NOMO-1 treated with DMSO at 0.1 percent for 48 hours (cell line): ENCODE data around the gene PSMB7.
A peak's percentile ranks its signal among the peaks of the same experiment; 100 is the strongest.

Experiments
- DNase-seq: peaks from one replicate; lab custom pipeline; 2025; ENCODE audit not compliant: unreplicated experiment; lab: John Stamatoyannopoulos, UW

The PSMB7 gene

GRCh38 chr9:124415102-124415851, at the start of gene PSMB7:
Gene PSMB7 (minus strand): TSS chr9:124415442. CDS start chr9:124415425, 17 bp downstream.
- DNase-seq = peak; percentile 97

- no peak for DNase-seq
Measured at GRCh38 chr9:124462739-124463138, 47.5 kb upstream of the PSMB7 start.

- no peak for DNase-seq
Measured at GRCh38 chr9:124458441-124458840, 43.2 kb upstream of the PSMB7 start.

- no peak for DNase-seq
Measured at GRCh38 chr9:124457887-124458431, 42.7 kb upstream of the PSMB7 start.

GRCh38 chr9:124457079-124457886, 42.0 kb upstream of the PSMB7 start:
- no peak for DNase-seq

- no peak for DNase-seq
Measured at GRCh38 chr9:124456341-124457078, 41.3 kb upstream of the PSMB7 start.

GRCh38 chr9:124455820-124456219, 40.6 kb upstream of the PSMB7 start:
- no peak for DNase-seq

GRCh38 chr9:124454791-124455443, 39.7 kb upstream of the PSMB7 start:
- no peak for DNase-seq

- DNase-seq = no peak
Measured at GRCh38 chr9:124454296-124454695, 39.1 kb upstream of the PSMB7 start.

- peak; percentile 9 for DNase-seq
Measured at GRCh38 chr9:124453586-124454191, 38.4 kb upstream of the PSMB7 start.

- no peak for DNase-seq
Measured at GRCh38 chr9:124452841-124453585, 37.8 kb upstream of the PSMB7 start.

GRCh38 chr9:124452326-124452725, 37.1 kb upstream of the PSMB7 start:
- no peak for DNase-seq

- no peak for DNase-seq
Measured at GRCh38 chr9:124450931-124451661, 35.9 kb upstream of the PSMB7 start.

GRCh38 chr9:124450241-124450924, 35.1 kb upstream of the PSMB7 start, which contains the start of gene ADGRD2:
Gene ADGRD2 (plus strand): TSS chr9:124450451. CDS start chr9:124451667, 1,216 bp downstream.
- no peak for DNase-seq

- no peak for DNase-seq
Measured at GRCh38 chr9:124449381-124450151, 34.3 kb upstream of the PSMB7 start.

- DNase-seq = no peak
Measured at GRCh38 chr9:124448019-124448418, 32.8 kb upstream of the PSMB7 start.

GRCh38 chr9:124447297-124447661, 32.0 kb upstream of the PSMB7 start:
- no peak for DNase-seq

GRCh38 chr9:124444166-124444565, 28.9 kb upstream of the PSMB7 start:
- DNase-seq = no peak
